ENCODE data around the gene ITGA2. TPM values are rescaled to one million over a fixed set of nuclear protein-coding genes. Genes with fewer than 3 reads are reported as not detected.

ITGA2 gene
- total and polyA plus RNA-seq, 4 experiments from 2014 or later: 0.30 to 1.6 (median 0.93) TPM

- H3K36me3 ChIP-seq (ENCODE audit: insufficient read depth, low read length): no peaks in the 10 kb centered on the region
- CTCF ChIA-PET (ENCODE audit: partially characterized antibody): no interaction called here
These were observed 64.2 kb downstream of the ITGA2 start for GRCh38 chr5:53053364-53053763.

DNA sequence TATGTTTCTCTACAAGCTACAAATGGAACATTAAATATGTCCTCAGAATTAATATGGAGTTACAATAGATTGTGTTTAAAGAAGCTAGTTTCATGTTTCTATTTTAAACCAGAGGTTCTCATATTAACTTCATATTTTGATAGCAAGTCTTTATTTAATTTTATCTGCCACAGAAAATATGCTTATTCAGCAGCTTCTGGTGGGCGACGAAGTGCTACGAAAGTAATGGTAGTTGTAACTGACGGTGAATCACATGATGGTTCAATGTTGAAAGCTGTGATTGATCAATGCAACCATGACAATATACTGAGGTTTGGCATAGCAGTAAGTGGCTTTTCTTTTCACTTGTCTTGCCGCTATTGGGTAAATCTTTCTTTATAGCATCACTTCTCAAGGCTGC, 66.2 kb downstream of the ITGA2 start:
- Mint-ChIP-seq H3K4me3 (no peak overlapping the region), H3K27ac (no peak overlapping the region), H3K27me3 (peaks cover 0 to 1% of the 10 kb centered on the region in 2 donors), H3K4me1 (no peaks in the 10 kb centered on the region), H3K36me3 (peaks cover 0 to 3% of the 10 kb centered on the region in 2 donors), H3K9me3 (no peaks in the 10 kb centered on the region)
- Histone ChIP-seq H3K27ac (ENCODE audit: low read depth, low read length) (no peak overlapping the region), H3K4me1 (ENCODE audit: insufficient read depth, low read length) (no peaks in the 10 kb centered on the region), H3K27me3 (ENCODE audit: insufficient read depth, low read length) (no peaks in the 10 kb centered on the region), H3K4me3 (ENCODE audit: low read length in 2 of 2) (no peak overlapping the region), H3K36me3 (ENCODE audit: insufficient read depth, low read length) (no peaks in the 10 kb centered on the region), H3K9me3 (ENCODE audit: control insufficient read depth in 1 of 2, low read length in 2 of 2) (no peaks in the 10 kb centered on the region)
- intact Hi-C loops (cut with micrococcal nuclease): no loop called here
- POLR2A ChIA-PET (ENCODE audit: partially characterized antibody): no interaction called here
- no peak for DNase-seq
- CTCF ChIA-PET (ENCODE audit: partially characterized antibody): interaction anchor here (1.3 kb wide), 1 partner anchor 33 kb away, joined by 3 read pairs; no protein-coding TSS in a partner anchor

More at GRCh38 chr5:53053364-53053763, 64.2 kb downstream of the ITGA2 start:
- no peak overlapping the region for H3K27ac ChIP-seq (ENCODE audit: low read depth, low read length)
- DNase-seq: no peak
- POLR2A ChIA-PET (ENCODE audit: partially characterized antibody): no interaction called here
- no peaks in the 10 kb centered on the region for H3K4me1 Mint-ChIP-seq
- no peak overlapping the region for H3K4me3 ChIP-seq (ENCODE audit: low read length in 2 of 2)
- no peak overlapping the region for H3K4me3 Mint-ChIP-seq
- H3K27me3 Mint-ChIP-seq: peaks cover 0 to 1% of the 10 kb centered on the region in 2 donors
- no peaks in the 10 kb centered on the region for H3K9me3 Mint-ChIP-seq
- no peak overlapping the region for H3K27ac Mint-ChIP-seq
- H3K9me3 ChIP-seq (ENCODE audit: control insufficient read depth in 1 of 2, low read length in 2 of 2): no peaks in the 10 kb centered on the region
- intact Hi-C loops (cut with micrococcal nuclease): no loop called here
- H3K36me3 Mint-ChIP-seq: peaks cover 0 to 2% of the 10 kb centered on the region in 2 donors
- no peaks in the 10 kb centered on the region for H3K27me3 ChIP-seq (ENCODE audit: insufficient read depth, low read length)
- no peaks in the 10 kb centered on the region for H3K4me1 ChIP-seq (ENCODE audit: insufficient read depth, low read length)

DNA sequence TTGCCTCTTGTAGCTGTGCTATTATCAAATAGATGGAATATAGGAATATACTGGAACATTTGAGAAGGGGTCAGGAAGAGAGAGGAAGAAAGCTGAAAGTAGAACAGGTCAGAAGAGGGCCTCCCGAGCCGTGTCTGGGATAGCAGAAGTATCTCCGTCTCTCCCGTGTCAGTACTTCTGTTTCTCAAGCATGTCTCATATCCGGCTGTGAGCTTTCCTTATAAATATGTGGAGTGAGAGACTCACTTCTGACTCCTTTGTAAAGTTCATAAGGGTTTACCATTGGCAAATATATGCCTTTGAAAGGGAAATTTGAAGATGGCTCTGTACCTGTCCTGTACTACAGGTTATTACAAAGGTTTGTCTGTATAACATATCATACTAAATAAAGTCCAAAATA, 70.1 kb downstream of the ITGA2 start:
- POLR2A ChIA-PET (ENCODE audit: partially characterized antibody): no interaction called here
- peaks cover 0 to 3% of the 10 kb centered on the region in 2 donors for H3K36me3 Mint-ChIP-seq

GRCh38 chr5:53063176-53063575, 74.0 kb downstream of the ITGA2 start:
- ChIA-PET POLR2A (ENCODE audit: partially characterized antibody) (no interaction called here), CTCF (ENCODE audit: partially characterized antibody) (no interaction called here)
- Mint-ChIP-seq H3K27ac (no peak overlapping the region), H3K27me3 (peaks cover 0 to 1% of the 10 kb centered on the region in 2 donors), H3K4me1 (no peaks in the 10 kb centered on the region), H3K4me3 (no peak overlapping the region), H3K9me3 (no peaks in the 10 kb centered on the region), H3K36me3 (peaks cover 0 to 2% of the 10 kb centered on the region in 2 donors)
- Histone ChIP-seq H3K4me3 (ENCODE audit: low read length in 2 of 2) (no peak overlapping the region), H3K4me1 (ENCODE audit: insufficient read depth, low read length) (no peaks in the 10 kb centered on the region), H3K27me3 (ENCODE audit: insufficient read depth, low read length) (no peaks in the 10 kb centered on the region), H3K9me3 (ENCODE audit: control insufficient read depth in 1 of 2, low read length in 2 of 2) (no peaks in the 10 kb centered on the region), H3K36me3 (ENCODE audit: insufficient read depth, low read length) (no peaks in the 10 kb centered on the region), H3K27ac (ENCODE audit: low read depth, low read length) (no peak overlapping the region)
- intact Hi-C loops (cut with micrococcal nuclease): no loop called here
- no peak for DNase-seq

More for the DNA sequence above, 70.1 kb downstream of the ITGA2 start:
- no peaks in the 10 kb centered on the region for H3K36me3 ChIP-seq (ENCODE audit: insufficient read depth, low read length)
- Mint-ChIP-seq H3K9me3 (no peaks in the 10 kb centered on the region), H3K4me3 (no peak overlapping the region), H3K4me1 (no peaks in the 10 kb centered on the region), H3K27ac (no peak overlapping the region), H3K27me3 (peaks cover 0 to 1% of the 10 kb centered on the region in 2 donors)
- DNase-seq: no peak
- no peak overlapping the region for H3K4me3 ChIP-seq (ENCODE audit: low read length in 2 of 2)
- no peaks in the 10 kb centered on the region for H3K27me3 ChIP-seq (ENCODE audit: insufficient read depth, low read length)
- no peak overlapping the region for H3K27ac ChIP-seq (ENCODE audit: low read depth, low read length)
- CTCF ChIA-PET (ENCODE audit: partially characterized antibody): interaction anchor here (0.8 to 1.2 kb wide), 2 partner anchors 10 to 59 kb away, joined by 3 read pairs; no protein-coding TSS in a partner anchor
- intact Hi-C loops (cut with micrococcal nuclease): no loop called here
- no peaks in the 10 kb centered on the region for H3K9me3 ChIP-seq (ENCODE audit: control insufficient read depth in 1 of 2, low read length in 2 of 2)
- no peaks in the 10 kb centered on the region for H3K4me1 ChIP-seq (ENCODE audit: insufficient read depth, low read length)

DNA sequence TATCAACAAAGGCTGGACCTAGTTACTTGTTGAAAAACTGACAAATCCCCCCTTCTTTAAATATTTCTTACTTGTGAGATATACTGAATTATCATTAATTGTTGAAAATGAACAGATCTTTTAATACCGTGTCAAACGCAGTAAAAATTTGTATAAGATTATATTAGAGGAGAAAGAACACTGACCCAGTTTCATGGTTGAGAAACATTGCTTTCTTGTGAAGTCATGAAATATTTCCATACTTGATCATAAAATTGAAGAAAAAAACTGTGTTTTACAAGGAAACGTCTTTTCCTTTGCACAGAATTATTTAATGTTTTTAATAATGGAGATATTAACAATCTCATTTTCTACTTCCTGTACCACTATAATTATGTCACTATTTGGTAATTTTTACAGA, 74.6 kb downstream of the ITGA2 start:
- CTCF ChIA-PET (ENCODE audit: partially characterized antibody): no interaction called here
- no peaks in the 10 kb centered on the region for H3K27me3 ChIP-seq (ENCODE audit: insufficient read depth, low read length)
- POLR2A ChIA-PET (ENCODE audit: partially characterized antibody): no interaction called here
- H3K27ac ChIP-seq (ENCODE audit: low read depth, low read length): no peak overlapping the region
- no peaks in the 10 kb centered on the region for H3K27me3 Mint-ChIP-seq
- H3K4me1 ChIP-seq (ENCODE audit: insufficient read depth, low read length): no peaks in the 10 kb centered on the region
- no peak overlapping the region for H3K4me3 ChIP-seq (ENCODE audit: low read length in 2 of 2)
- H3K36me3 ChIP-seq (ENCODE audit: insufficient read depth, low read length): no peaks in the 10 kb centered on the region
- H3K4me1 Mint-ChIP-seq: no peaks in the 10 kb centered on the region
- H3K27ac Mint-ChIP-seq: no peak overlapping the region
- no peaks in the 10 kb centered on the region for H3K9me3 ChIP-seq (ENCODE audit: control insufficient read depth in 1 of 2, low read length in 2 of 2)
- DNase-seq: no peak
- no peaks in the 10 kb centered on the region for H3K9me3 Mint-ChIP-seq
- H3K36me3 Mint-ChIP-seq: no peaks in the 10 kb centered on the region
- intact Hi-C loops (cut with micrococcal nuclease): no loop called here
- no peak overlapping the region for H3K4me3 Mint-ChIP-seq

GRCh38 chr5:53066088-53066487, 76.9 kb downstream of the ITGA2 start:
- H3K4me1 Mint-ChIP-seq: peaks cover 0 to 7% (median 3%) of the 10 kb centered on the region in 4 donors
- no peaks in the 10 kb centered on the region for H3K36me3 Mint-ChIP-seq
- no peak overlapping the region for H3K4me3 ChIP-seq (ENCODE audit: low read length in 2 of 2)
- H3K27me3 ChIP-seq (ENCODE audit: insufficient read depth, low read length): no peaks in the 10 kb centered on the region
- H3K9me3 Mint-ChIP-seq: no peaks in the 10 kb centered on the region
- H3K27ac Mint-ChIP-seq: no peak overlapping the region
- H3K27ac ChIP-seq (ENCODE audit: low read depth, low read length): no peak overlapping the region
- no peak for DNase-seq
- intact Hi-C loops (cut with micrococcal nuclease): no loop called here
- H3K27me3 Mint-ChIP-seq: no peaks in the 10 kb centered on the region
- no peaks in the 10 kb centered on the region for H3K9me3 ChIP-seq (ENCODE audit: control insufficient read depth in 1 of 2, low read length in 2 of 2)
- H3K4me1 ChIP-seq (ENCODE audit: insufficient read depth, low read length): no peaks in the 10 kb centered on the region
- H3K4me3 Mint-ChIP-seq: no peak overlapping the region
- CTCF ChIA-PET (ENCODE audit: partially characterized antibody): no interaction called here
- POLR2A ChIA-PET (ENCODE audit: partially characterized antibody): no interaction called here
- H3K36me3 ChIP-seq (ENCODE audit: insufficient read depth, low read length): no peaks in the 10 kb centered on the region

DNA sequence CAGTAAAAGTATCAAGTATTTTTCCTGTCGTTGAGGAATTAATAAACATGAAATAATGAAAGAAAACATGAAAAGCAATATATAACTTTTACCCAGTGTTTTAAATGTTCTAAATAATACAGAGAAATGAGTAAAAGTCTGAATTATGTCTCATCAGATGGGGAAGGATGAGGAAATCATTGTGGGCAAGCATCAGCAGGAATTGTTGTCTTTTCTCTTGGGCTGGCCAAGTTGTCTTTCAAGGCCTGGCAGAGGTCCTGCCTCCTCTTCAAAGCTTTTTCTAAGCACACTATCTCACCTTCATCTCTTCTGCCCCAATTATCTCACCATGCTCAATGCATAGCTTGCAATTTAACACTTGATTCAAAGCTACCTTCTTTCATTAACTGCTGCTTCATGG, 78.5 kb downstream of the ITGA2 start:
- H3K4me3 ChIP-seq (ENCODE audit: low read length in 2 of 2): no peak overlapping the region
- H3K4me1 ChIP-seq (ENCODE audit: insufficient read depth, low read length): no peaks in the 10 kb centered on the region
- Mint-ChIP-seq H3K27ac (no peak overlapping the region), H3K9me3 (no peaks in the 10 kb centered on the region), H3K36me3 (no peaks in the 10 kb centered on the region), H3K4me1 (peaks cover 0 to 7% (median 3%) of the 10 kb centered on the region in 4 donors), H3K4me3 (no peak overlapping the region), H3K27me3 (no peaks in the 10 kb centered on the region)
- H3K9me3 ChIP-seq (ENCODE audit: control insufficient read depth in 1 of 2, low read length in 2 of 2): no peaks in the 10 kb centered on the region
- H3K36me3 ChIP-seq (ENCODE audit: insufficient read depth, low read length): no peaks in the 10 kb centered on the region
- no peak overlapping the region for H3K27ac ChIP-seq (ENCODE audit: low read depth, low read length)
- CTCF ChIA-PET (ENCODE audit: partially characterized antibody): interaction anchor here (1.5 kb wide), 1 partner anchor 119 kb away, joined by 4 read pairs; no protein-coding TSS in a partner anchor
- H3K27me3 ChIP-seq (ENCODE audit: insufficient read depth, low read length): no peaks in the 10 kb centered on the region
- POLR2A ChIA-PET (ENCODE audit: partially characterized antibody): no interaction called here
- intact Hi-C loops (cut with micrococcal nuclease): no loop called here
- DNase-seq: no peak

Data from CD4-positive, alpha-beta memory T cell (primary cell).